Astrocyte of the spinal cord (primary cell): ENCODE data around the gene GNAI3.

ENCODE experiments used
- DNase-seq: peaks from one replicate; pipeline ENCODE4 v3.0.0; 2011; ENCODE audit warnings: low read depth, low spot score
- H3K4me3 ChIP-seq: 2 replicates; pipeline ENCODE4 v1.5.1; 2011; ENCODE audit warnings: low read depth, mild to moderate bottlenecking, low read length, moderate library complexity
- CTCF ChIP-seq: IDR thresholded peaks from 2 replicates; pipeline ENCODE4 v1.5.1; 2012; ENCODE audit warnings: low read depth, mild to moderate bottlenecking, low read length, inconsistent platforms
- in situ Hi-C: cut with HindIII; loops from 2 replicates; pipeline ENCODE4 v1.10.0; 2017; ENCODE audit warnings: low sequenced_read_pairs

Gene GNAI3

GRCh38 chr1:109514846-109515245, 33.6 kb upstream of the GNAI3 start:
- H3K4me3 ChIP-seq = no peak overlapping the region
- DNase-seq = no peak
- in situ Hi-C loops = no loop called here
- TF ChIP-seq CTCF = no peak

GRCh38 chr1:109516872-109517271, 31.5 kb upstream of the GNAI3 start:
- in situ Hi-C loops = no loop called here
- no peak overlapping the region for H3K4me3 ChIP-seq
- TF ChIP-seq CTCF = no peak
- no peak for DNase-seq

- in situ Hi-C loops = no loop called here
- H3K4me3 ChIP-seq = no peak overlapping the region
- no peak for DNase-seq
- TF ChIP-seq CTCF = no peak
Observed at GRCh38 chr1:109517337-109517736, 31.1 kb upstream of the GNAI3 start.

GRCh38 chr1:109521002-109521951, 27.1 kb upstream of the GNAI3 start:
- DNase-seq = no peak
- no peak for TF ChIP-seq CTCF
- no peak overlapping the region for H3K4me3 ChIP-seq
- in situ Hi-C loops = no loop called here

- DNase-seq = no peak
- no peak for TF ChIP-seq CTCF
- in situ Hi-C loops = no loop called here
- no peak overlapping the region for H3K4me3 ChIP-seq
Observed at GRCh38 chr1:109522026-109522425, 26.4 kb upstream of the GNAI3 start.

GRCh38 chr1:109523706-109524105, 24.7 kb upstream of the GNAI3 start:
- DNase-seq = peak; percentile 33
- in situ Hi-C loops = no loop called here
- no peak overlapping the region for H3K4me3 ChIP-seq
- no peak for TF ChIP-seq CTCF
